ENCODE results near the gene CLK2. TPM values are rescaled to one million over a fixed set of nuclear protein-coding genes. Genes with fewer than 3 reads are reported as not detected.
A peak's percentile ranks its signal among the peaks of the same experiment; 100 is the strongest.
"Not testable (repeated sequence)": the region's sequence is repeated elsewhere in the genome, so short reads cannot be mapped to it uniquely, and the experiment has no call there.

Gene CLK2
- total RNA-seq, 1 experiment from 2014 or later = 47.4 TPM

- DNase-seq (ENCODE audit: low spot score) = no peak
- in situ Hi-C loops (cut with HindIII; ENCODE audit: low sequenced_read_pairs) = no loop called here
Measured at GRCh38 chr1:155247667-155248553, 25.4 kb downstream of the CLK2 start.

GRCh38 chr1:155246796-155247195, 26.5 kb downstream of the CLK2 start:
- DNase-seq (ENCODE audit: low spot score); in situ Hi-C loops (cut with HindIII; ENCODE audit: low sequenced_read_pairs): not testable (repeated sequence)

- in situ Hi-C loops (cut with HindIII; ENCODE audit: low sequenced_read_pairs) = no loop called here
Measured at GRCh38 chr1:155245163-155245524, 28.2 kb downstream of the CLK2 start.

GRCh38 chr1:155244368-155245162, 28.7 kb downstream of the CLK2 start:
- DNase-seq (ENCODE audit: low spot score) = peak; percentile 100
- in situ Hi-C loops (cut with HindIII; ENCODE audit: low sequenced_read_pairs) = no loop called here

More at GRCh38 chr1:155245163-155245524, 28.2 kb downstream of the CLK2 start:
- DNase-seq (ENCODE audit: low spot score) = no peak

- in situ Hi-C loops (cut with HindIII; ENCODE audit: low sequenced_read_pairs) = no loop called here
- peak; percentile 16 for DNase-seq (ENCODE audit: low spot score)
Measured at GRCh38 chr1:155242805-155243358, 30.4 kb downstream of the CLK2 start.

- in situ Hi-C loops (cut with HindIII; ENCODE audit: low sequenced_read_pairs) = no loop called here
- DNase-seq (ENCODE audit: low spot score) = no peak
Measured at GRCh38 chr1:155241841-155242264, 31.5 kb downstream of the CLK2 start.

- peak; percentile 92 for DNase-seq (ENCODE audit: low spot score)
- in situ Hi-C loops (cut with HindIII; ENCODE audit: low sequenced_read_pairs) = no loop called here
Measured at GRCh38 chr1:155241069-155241679, 32.1 kb downstream of the CLK2 start.

GRCh38 chr1:155236451-155236850, 36.9 kb downstream of the CLK2 start:
- no peak for DNase-seq (ENCODE audit: low spot score)
- in situ Hi-C loops (cut with HindIII; ENCODE audit: low sequenced_read_pairs) = no loop called here

- in situ Hi-C loops (cut with HindIII; ENCODE audit: low sequenced_read_pairs); DNase-seq (ENCODE audit: low spot score): not testable (repeated sequence)
Measured at GRCh38 chr1:155235375-155235774, 37.9 kb downstream of the CLK2 start.

- DNase-seq (ENCODE audit: low spot score); in situ Hi-C loops (cut with HindIII; ENCODE audit: low sequenced_read_pairs): not testable (repeated sequence)
Measured at GRCh38 chr1:155233502-155233901, 39.8 kb downstream of the CLK2 start.

- in situ Hi-C loops (cut with HindIII; ENCODE audit: low sequenced_read_pairs); DNase-seq (ENCODE audit: low spot score): not testable (repeated sequence)
Measured at GRCh38 chr1:155232001-155232978, 41.0 kb downstream of the CLK2 start.

GRCh38 chr1:155231302-155231701, 42.0 kb downstream of the CLK2 start:
- in situ Hi-C loops (cut with HindIII; ENCODE audit: low sequenced_read_pairs); DNase-seq (ENCODE audit: low spot score): not testable (repeated sequence)

- no peak for DNase-seq (ENCODE audit: low spot score)
- in situ Hi-C loops (cut with HindIII; ENCODE audit: low sequenced_read_pairs) = no loop called here
Measured at GRCh38 chr1:155228096-155228427, 45.2 kb downstream of the CLK2 start.

GRCh38 chr1:155227261-155228095, 45.8 kb downstream of the CLK2 start:
- peak; percentile 99 for DNase-seq (ENCODE audit: low spot score)
- in situ Hi-C loops (cut with HindIII; ENCODE audit: low sequenced_read_pairs) = no loop called here

- in situ Hi-C loops (cut with HindIII; ENCODE audit: low sequenced_read_pairs) = no loop called here
- peak; percentile 73 for DNase-seq (ENCODE audit: low spot score)
Measured at GRCh38 chr1:155226910-155227260, 46.4 kb downstream of the CLK2 start.

- in situ Hi-C loops (cut with HindIII; ENCODE audit: low sequenced_read_pairs) = no loop called here
- peak; percentile 78 for DNase-seq (ENCODE audit: low spot score)
Measured at GRCh38 chr1:155226188-155226909, 47.0 kb downstream of the CLK2 start.

GRCh38 chr1:155225404-155225759, 47.9 kb downstream of the CLK2 start:
- DNase-seq (ENCODE audit: low spot score); in situ Hi-C loops (cut with HindIII; ENCODE audit: low sequenced_read_pairs): not testable (repeated sequence)

Measured in G401 (cell line).